NCI-H2029 (cell line): Measurements from ENCODE around the gene IL11.

Experiments used
- DNase-seq: peaks from one replicate; lab custom pipeline; 2025; lab: John Stamatoyannopoulos, UW

IL11 gene

DNA sequence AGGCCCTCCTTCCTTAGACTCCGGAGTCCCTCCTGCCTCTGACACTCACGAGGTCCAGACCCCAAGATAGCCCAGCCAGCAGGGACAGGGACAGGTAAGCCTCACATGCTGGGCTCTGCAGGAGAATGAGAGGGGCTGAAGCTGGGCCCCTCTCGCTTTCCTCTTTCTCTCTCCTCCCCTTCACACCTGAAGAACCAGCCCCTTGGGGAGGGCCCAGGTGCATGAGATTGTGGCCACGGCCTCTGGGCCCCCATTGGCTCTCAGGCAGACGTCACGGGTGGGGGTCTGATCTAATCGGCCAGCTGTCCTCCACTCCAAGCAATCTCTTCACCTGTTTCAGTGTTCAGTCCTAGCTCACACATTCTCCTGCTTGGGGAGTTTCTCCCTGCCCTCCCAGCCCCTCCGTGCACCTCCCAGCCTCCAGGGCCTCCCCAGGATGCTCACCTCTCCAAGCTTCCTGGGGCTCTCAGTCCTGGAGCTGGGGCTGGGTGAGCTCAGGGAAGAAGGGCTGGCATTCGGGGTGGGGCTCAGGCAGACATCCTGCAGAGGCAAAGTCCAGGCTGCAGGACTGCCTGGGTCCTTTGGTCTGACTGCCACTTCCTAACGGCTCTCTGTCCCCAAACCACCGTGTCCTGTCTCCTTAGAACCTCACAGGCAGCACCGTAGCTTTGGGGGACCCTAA, 47.9 kb downstream of the IL11 start:
- no peak for DNase-seq

DNA sequence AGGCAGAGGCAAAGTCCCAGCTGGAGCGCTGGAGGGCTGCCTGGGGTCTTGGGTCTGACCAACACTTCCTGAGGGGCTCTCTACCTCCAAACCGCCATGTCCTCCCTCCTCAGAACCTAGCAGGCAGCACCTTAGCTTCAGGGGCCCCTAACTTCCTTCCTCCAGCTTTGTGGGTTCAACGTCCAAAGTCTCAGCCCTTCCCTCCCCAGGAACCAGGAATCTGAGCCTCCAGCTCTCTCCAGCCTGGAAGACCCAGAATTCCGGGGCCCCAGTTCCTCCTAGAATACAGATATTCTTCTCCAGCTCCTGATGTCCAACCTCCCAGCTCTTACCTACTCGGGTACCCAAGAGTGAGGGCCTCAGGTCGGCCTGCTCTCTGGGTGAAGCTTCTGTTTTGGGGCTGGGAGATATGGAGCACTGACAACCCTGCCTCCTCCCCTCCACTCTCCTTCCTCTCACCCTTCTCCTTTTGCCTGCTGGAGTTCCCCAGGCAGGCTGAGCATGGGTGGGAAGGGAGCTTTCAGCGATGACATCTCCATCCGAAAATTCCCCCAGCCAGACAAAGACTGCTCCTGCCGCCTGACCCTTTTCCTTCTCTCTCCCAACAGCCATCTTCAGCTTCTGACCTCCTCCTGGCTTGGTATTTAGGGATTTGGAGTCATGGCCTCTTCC, 48.7 kb downstream of the IL11 start:
- no peak for DNase-seq

DNA sequence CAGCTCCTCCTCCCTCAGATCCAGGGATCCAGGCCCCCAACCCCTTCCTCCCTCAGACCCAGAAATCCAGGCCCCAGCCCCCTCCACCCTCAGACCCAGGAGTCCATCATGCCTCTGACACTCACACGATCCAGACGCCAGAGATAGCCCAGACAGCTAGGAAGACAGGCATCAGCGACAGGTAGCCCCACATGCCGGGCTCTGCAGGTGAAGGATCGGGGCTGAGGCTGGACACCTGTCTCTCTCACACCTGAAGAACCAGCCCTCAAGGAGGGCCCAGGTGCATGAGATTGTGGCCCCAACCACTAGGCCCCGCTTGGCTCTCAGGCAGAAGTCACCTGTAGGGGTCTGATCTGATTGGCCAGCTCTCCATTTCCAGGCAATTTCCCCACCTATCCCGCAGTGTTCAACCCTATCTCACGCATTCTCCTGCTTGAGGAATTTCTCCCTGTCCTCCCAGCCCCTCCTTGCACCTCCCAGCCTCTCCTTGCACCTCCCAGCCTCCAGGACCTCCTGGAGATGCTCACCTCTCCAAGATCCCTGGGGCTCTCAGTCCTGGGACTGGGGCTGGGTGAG, 49.3 kb downstream of the IL11 start:
- no peak for DNase-seq

DNA sequence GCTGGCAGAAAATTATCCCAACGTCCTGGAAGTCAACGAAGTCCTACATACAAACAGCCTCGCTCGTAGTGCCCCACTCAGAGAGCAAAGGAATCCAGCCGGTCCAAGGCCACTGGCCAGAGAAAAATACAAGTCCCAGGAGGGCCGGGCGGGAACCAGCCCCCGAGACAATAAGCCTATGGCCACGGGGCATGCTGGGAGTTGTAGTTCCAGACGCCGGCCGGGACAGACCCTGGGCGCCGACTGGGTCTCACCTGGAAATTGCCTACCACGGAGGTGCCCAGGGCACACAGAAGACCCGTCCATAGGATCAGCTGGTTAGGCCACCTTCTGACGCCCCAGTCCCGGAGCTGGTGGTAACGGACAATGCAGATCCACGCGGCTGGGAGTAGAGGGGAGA, 50.5 kb downstream of the IL11 start:
- DNase-seq, result peak; percentile 10

DNA sequence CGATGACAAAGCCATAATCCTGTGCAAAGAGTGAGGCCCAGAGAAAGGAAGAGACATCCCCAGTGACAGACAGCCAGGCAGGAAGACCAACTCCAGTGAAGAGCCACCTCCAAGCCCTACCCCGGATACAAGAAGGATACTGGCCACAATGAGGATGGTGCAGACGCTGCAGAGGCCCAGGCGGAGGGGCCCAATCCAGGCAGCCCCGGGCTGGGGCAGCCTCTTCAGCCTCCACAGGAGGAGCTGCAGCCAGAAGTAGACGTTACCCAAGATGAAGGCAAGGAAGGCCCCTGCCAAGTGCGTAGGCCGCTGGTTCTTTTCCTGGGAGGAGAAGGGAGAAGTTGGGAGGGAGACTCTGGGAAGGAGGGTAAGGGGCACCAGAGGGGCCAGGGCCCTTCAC, 53.6 kb downstream of the IL11 start:
- no peak for DNase-seq

DNA sequence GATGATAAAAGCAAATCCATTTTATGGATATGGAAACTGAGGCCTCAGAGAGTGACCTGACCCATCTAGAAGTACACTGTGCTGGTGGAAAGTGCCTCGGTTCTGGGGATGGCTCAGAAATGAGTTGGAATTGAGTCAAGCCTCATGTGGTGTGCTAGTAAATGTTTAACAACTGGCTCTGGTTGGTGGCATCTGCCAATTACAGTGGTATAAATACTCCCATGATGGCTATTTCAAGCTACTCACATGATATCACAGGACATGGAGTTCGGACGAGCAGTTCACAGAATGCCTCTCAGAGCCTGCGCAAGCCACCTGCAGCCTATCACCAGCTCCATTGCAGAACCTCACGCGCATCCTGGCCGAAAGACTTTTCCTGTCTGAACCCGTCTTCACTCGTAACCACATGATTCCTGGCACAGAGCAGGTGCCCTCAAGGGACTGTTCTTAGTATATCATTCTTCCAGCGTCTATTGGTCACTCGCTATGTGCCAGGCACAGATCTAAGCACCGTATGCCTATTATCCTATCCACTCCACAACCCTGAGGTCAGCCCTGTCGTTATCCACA, 54.2 kb downstream of the IL11 start:
- no peak for DNase-seq

DNA sequence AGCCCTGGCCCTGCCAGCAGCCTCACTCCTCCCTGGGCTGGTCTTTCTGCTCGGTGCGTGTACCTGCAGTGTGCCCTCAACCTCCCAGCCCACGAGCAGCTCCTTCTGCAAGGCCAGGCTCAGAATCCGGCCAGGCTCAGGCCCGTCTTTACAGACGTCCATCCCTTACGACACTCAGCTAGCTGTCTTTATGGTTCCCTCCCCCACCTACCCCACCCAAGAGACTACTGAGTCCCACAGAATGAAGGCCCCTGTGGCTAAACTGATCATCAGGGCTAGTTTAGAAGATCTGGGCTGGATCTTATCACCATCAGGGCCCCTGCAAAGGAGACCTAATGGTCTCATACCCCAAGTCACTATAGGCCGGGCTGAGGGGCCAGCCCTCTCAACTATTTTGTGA, 55.9 kb downstream of the IL11 start:
- no peak for DNase-seq
